Neural crest cell (in vitro differentiated cells): ENCODE measurements around the gene EGFL7. TPM values are rescaled to one million over a fixed set of nuclear protein-coding genes. Genes with fewer than 3 reads are reported as not detected.

Experiments
- DNase-seq: peaks from one replicate; pipeline ENCODE4 v3.0.0; 2021; ENCODE audit warnings: low read depth, mixed read lengths, low spot score
- H3K27ac Mint-ChIP-seq: one replicate; pipeline ENCODE4 v1.8.0; 2021; ENCODE audit warnings: mild to moderate bottlenecking, mixed read lengths; ENCODE audit not compliant: unreplicated experiment
- H3K27me3 Mint-ChIP-seq: 2 replicates; pipeline ENCODE4 v1.8.0; 2021; ENCODE audit warnings: low read depth, mild to moderate bottlenecking, mixed read lengths
- H3K36me3 Mint-ChIP-seq: 2 replicates; pipeline ENCODE4 v1.8.0; 2021; ENCODE audit warnings: low read depth, mild to moderate bottlenecking, mixed read lengths
- H3K4me1 Mint-ChIP-seq: 2 replicates; pipeline ENCODE4 v1.8.0; 2021; ENCODE audit warnings: mixed read lengths
- H3K4me3 Mint-ChIP-seq: one replicate; pipeline ENCODE4 v1.8.0; 2021; ENCODE audit warnings: mild to moderate bottlenecking, mixed read lengths
- H3K9me3 Mint-ChIP-seq: 2 replicates; pipeline ENCODE4 v1.8.0; 2021; ENCODE audit warnings: mixed read lengths
- CTCF ChIP-seq: fragments of 200-600 bp; sonication (generic); conservative IDR thresholded peaks from 2 replicates; pipeline ENCODE4 v1.5.0; 2021; ENCODE audit warnings: antibody characterized with exemption, mild to moderate bottlenecking
- total RNA-seq: library from RNA; stranded (reverse); gene quantifications from 2 replicates; pipeline ENCODE4 v1.2.1, GENCODE V29; 2021

Gene EGFL7
- total RNA-seq, 1 donor from 2014 or later = 14.1 TPM

DNA sequence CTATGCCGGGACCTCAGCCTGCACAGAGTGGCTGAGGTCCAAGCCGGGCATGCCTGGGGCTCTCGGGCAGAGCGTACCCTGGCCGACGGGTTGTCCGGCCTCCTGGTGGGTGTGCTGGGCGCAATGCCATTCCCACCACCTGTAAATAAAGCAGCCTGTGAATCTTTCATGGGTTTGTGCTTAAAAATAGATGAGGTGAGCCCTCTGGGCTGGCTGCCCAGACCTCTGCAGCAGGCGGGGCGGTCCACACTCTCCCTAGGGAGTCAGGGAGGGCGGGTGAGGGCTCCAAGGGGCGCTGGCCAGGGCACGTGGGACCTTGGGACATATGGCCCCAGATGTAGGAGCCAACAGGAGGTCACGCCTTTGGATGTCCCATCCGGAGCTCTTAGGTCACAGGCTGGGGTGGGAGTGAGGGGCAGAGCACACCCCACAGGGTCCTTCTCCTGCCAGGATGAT, 28.1 kb downstream of the EGFL7 start:
- H3K4me3 Mint-ChIP-seq = no peak overlapping the region
- H3K27me3 Mint-ChIP-seq = peaks cover 24% of the 10 kb centered on the region
- H3K9me3 Mint-ChIP-seq = no peaks in the 10 kb centered on the region
- no peak for DNase-seq
- H3K36me3 Mint-ChIP-seq = no peaks in the 10 kb centered on the region
- peaks cover 7% of the 10 kb centered on the region for H3K4me1 Mint-ChIP-seq
- TF ChIP-seq CTCF = no peak
- H3K27ac Mint-ChIP-seq = no peak overlapping the region

- peaks cover 19% of the 10 kb centered on the region for H3K27me3 Mint-ChIP-seq
- H3K4me1 Mint-ChIP-seq = peaks cover 7% of the 10 kb centered on the region
- H3K4me3 Mint-ChIP-seq = no peak overlapping the region
- no peak for DNase-seq
- no peaks in the 10 kb centered on the region for H3K36me3 Mint-ChIP-seq
- no peak overlapping the region for H3K27ac Mint-ChIP-seq
- TF ChIP-seq CTCF = no peak
- H3K9me3 Mint-ChIP-seq = no peaks in the 10 kb centered on the region
Observed at GRCh38 chr9:136691316-136692184, 28.8 kb downstream of the EGFL7 start.

GRCh38 chr9:136692185-136693134, 29.7 kb downstream of the EGFL7 start:
- DNase-seq = no peak
- Mint-ChIP-seq H3K4me3 (no peak overlapping the region), H3K27me3 (peaks cover 17% of the 10 kb centered on the region), H3K27ac (no peak overlapping the region), H3K4me1 (peaks cover 11% of the 10 kb centered on the region), H3K36me3 (no peaks in the 10 kb centered on the region), H3K9me3 (no peaks in the 10 kb centered on the region)
- no peak for TF ChIP-seq CTCF

DNA sequence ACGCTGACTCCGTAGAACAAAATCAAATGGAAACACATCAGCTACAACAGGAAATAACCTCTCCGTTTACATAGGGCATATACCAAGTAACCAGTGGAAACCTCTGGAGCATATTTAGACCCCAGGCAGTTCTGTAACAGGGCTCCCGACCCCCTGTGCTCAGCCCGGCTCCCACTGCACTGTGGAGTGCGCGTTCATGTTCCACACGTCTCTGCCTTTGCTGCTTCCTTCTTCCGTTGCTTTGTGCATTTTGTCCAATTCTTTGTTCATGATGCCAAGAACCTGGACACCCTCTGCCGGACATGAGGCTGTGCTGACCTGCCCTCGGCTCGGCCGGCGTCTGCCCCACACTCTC, 30.4 kb downstream of the EGFL7 start:
- no peak overlapping the region for H3K27ac Mint-ChIP-seq
- no peaks in the 10 kb centered on the region for H3K9me3 Mint-ChIP-seq
- DNase-seq = no peak
- H3K4me1 Mint-ChIP-seq = peaks cover 16% of the 10 kb centered on the region
- H3K4me3 Mint-ChIP-seq = no peak overlapping the region
- no peaks in the 10 kb centered on the region for H3K36me3 Mint-ChIP-seq
- TF ChIP-seq CTCF = no peak
- H3K27me3 Mint-ChIP-seq = peaks cover 15% of the 10 kb centered on the region

GRCh38 chr9:136693490-136694162, 30.9 kb downstream of the EGFL7 start:
- H3K27me3 Mint-ChIP-seq = peaks cover 10% of the 10 kb centered on the region
- DNase-seq = no peak
- H3K36me3 Mint-ChIP-seq = no peaks in the 10 kb centered on the region
- no peak overlapping the region for H3K4me3 Mint-ChIP-seq
- no peak for TF ChIP-seq CTCF
- H3K27ac Mint-ChIP-seq = no peak overlapping the region
- H3K4me1 Mint-ChIP-seq = peaks cover 18% of the 10 kb centered on the region
- H3K9me3 Mint-ChIP-seq = no peaks in the 10 kb centered on the region
